ENCODE results near the gene EZH2.

DNA sequence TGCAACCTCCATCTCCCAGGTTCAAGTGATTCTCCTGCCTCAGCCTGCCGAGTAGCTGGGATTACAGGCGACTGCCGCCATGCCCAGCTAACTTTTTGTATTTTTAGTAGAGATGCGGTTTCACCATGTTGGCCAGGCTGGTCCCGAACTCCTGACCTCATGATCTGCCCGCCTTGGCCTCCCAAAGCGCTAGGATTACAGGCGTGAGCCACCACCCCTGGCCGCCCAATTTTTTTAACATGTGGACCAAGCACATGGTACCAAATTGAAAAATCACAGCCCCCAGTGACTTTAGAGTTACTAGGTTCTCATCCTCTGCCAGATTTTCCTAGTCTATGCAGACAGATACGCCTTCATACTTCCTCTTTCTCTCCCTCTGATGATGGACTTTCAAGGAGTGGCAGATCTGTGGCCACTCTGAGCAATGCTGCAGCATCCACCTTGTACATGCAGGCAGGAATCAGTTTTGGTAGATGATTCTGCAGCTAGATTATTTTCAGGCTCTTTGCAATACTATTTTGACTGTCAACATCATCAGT is 34.0 kb upstream of the EZH2 start:
- TF ChIP-seq, protein P1, sequence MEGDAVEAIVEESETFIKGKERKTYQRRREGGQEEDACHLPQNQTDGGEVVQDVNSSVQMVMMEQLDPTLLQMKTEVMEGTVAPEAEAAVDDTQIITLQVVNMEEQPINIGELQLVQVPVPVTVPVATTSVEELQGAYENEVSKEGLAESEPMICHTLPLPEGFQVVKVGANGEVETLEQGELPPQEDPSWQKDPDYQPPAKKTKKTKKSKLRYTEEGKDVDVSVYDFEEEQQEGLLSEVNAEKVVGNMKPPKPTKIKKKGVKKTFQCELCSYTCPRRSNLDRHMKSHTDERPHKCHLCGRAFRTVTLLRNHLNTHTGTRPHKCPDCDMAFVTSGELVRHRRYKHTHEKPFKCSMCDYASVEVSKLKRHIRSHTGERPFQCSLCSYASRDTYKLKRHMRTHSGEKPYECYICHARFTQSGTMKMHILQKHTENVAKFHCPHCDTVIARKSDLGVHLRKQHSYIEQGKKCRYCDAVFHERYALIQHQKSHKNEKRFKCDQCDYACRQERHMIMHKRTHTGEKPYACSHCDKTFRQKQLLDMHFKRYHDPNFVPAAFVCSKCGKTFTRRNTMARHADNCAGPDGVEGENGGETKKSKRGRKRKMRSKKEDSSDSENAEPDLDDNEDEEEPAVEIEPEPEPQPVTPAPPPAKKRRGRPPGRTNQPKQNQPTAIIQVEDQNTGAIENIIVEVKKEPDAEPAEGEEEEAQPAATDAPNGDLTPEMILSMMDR (IDR thresholded peaks at IDR 0.05) = no peak
- TF ChIP-seq POLR2A (IDR thresholded peaks at IDR 0.05) = no peak
